Suppressor macrophage treated with lipopolysaccharide for 4 hours (primary cell): ENCODE results near the gene NCKAP5L.
"Not testable (repeated sequence)": the region's sequence is repeated elsewhere in the genome, so short reads cannot be mapped to it uniquely, and the experiment has no call there.

Experiments
- DNase-seq: peaks from one replicate; pipeline ENCODE4 v3.0.0-alpha.2; 2020

The NCKAP5L gene

GRCh38 chr12:49796606-49797448 lies 31.4 kb downstream of the NCKAP5L start:
- no peak for DNase-seq

DNA sequence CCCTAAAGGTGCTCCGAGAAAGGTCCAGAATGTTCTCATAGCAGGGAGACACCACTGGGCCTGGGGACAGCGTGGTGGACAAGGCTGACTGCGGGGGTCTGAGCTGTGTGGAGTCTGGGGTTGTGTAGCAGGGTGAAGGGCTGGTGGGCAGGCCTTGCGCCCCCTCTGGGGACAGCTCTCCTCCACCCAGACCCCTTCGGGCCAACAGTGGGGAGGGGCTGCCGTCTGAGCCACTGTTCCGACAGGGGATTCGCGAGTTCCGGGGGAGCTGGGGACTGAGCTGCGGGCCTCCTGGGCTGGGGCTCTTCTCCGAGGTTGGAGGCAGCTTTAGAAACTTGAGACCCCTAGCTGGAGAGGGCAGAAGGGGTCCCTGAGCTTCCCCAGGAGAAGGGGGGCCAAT lies 32.1 kb downstream of the NCKAP5L start:
- no peak for DNase-seq

DNA sequence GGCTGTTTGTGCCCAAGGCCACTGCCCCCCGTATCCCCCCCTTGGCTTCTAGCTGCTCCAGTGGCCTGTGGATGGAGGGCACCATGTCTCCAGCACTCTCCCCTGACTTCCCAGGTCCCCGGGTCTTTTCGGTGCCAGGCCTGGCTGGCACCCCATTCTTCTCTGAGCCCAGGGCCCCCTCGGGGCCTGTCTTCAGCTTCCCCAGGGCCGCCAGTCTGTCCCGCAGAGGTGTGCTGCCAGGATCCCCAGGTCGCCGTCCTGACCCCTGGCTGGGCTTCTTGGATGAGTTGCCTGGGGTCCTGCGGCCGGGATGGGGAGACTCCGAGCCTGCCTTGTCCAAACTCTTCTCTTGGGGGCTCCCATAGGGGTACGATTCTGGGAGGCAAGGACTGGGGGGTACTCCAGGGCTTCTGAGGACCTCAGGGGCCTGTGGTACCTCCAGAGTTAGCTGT lies 32.5 kb downstream of the NCKAP5L start:
- no peak for DNase-seq

GRCh38 chr12:49794811-49795653 lies 33.2 kb downstream of the NCKAP5L start:
- DNase-seq: no peak

DNA sequence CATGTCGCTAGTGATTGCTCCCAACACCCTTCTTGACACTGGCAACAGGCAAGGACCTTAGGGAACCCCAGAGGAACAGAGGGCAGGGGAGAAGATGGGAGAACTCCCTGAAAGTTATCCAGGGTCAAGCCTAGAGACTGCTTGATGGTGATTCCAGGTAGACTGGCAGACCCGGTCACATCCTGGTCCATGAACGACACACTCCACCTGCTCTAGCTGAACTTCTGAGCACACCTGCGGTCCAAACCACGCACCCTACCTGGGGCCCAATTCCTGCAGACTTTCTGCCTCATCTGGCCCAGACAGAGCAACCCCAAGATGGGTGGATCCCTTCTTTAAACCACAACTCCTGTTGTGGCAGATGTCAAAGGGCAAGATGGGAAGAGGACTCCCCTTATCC lies 34.2 kb downstream of the NCKAP5L start:
- no peak for DNase-seq

DNA sequence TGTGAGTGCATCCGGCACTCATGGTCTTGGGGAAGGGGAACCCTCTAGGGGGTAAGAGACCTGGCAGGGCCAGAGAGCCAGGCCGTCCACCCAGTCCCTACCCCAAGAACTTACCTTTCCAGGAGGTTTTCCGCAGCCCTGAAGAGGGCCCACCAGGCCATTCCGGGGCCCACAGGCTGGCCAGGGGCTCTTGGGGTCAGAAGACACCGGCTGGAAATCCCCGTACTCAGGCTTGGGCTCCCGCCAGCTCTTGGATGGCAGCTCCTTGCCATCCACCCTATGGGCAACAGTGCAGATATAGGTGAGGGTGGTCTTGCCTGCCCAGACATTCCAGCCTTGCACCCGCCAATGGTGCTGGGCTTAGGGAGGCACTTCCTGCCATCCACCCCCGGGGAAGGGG lies 34.6 kb downstream of the NCKAP5L start:
- DNase-seq: no peak

GRCh38 chr12:49792976-49793580 lies 35.1 kb downstream of the NCKAP5L start:
- no peak for DNase-seq

DNA sequence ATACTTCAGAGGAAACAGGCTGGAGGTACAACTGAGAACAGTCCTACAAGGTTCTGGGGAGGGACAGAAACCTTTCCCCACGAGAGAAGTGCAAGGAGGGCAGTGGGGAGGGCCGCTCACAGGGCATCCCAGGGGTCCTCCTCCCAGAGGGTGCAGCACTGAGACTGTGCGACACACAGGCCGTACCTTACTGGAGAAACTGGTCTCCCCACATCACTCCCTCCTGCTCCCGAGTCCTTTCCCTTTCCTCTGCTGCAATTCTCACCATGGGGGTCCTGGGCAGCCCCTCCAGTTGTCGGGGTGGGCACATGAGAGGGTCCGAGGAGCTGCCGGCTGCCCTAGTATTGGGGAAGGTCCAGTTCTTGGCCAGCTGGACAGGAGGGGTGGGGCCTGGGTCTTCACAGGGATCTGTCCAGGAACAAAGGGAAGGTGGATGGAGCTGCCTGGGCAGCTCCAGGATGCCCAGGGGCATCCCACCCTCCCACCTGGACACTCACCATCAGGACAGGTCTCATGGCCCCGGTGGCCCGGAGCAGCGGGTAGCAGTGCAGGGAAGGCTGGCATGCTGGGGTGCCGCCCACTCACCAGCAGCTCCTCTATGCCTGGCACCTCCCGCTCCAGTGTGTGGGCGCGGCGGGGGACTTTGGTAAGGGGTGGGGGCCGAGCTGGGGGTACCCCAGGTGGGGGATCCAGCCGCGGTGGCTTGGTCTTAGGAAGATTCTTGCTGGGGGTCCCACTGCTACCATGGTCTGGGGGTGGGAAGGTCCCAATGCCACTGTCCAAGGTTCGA lies 35.8 kb downstream of the NCKAP5L start:
- no peak for DNase-seq

- no peak for DNase-seq
Observed at GRCh38 chr12:49791700-49792099, 36.5 kb downstream of the NCKAP5L start.

DNA sequence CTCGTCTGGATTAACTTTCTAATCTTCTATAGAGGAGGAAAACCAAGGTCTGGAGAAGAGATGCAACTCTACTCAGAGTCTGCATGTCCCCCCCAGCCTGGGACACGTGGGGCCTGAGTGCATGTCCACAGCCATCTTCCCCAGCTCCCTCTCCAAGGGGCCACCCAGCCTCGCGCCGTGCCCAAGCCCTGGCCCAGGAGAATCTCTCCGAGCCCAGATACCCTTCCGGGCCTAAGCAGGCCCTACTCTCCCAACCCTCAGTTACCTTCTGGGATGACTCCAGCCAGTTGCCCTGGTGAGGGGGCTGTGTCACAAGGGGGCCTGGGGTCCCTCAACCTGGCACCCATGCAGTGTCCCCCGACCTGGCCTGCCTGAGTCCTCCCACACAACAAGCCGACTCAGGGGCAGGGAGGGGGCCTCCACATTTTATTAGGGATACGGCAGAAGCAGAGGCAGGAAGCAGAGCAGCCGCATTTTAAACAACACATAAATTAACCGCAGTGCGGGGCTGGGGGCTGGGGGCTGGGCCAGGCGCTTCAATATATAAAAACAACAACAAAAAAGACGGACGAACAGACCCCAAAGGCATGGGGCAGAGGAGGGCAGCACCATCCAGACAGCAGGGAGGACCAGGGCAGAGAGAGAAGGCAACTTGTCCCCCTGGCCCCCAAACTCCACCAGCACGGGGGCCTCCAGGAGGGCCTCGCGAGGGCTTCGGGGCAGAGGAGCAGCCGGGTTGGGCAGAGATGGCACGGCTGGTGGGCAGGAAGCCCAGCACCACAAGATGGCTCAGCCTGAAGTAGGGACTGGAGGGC lies 37.3 kb downstream of the NCKAP5L start:
- no peak for DNase-seq

- DNase-seq: no peak
Observed at GRCh38 chr12:49789992-49790391, 38.2 kb downstream of the NCKAP5L start.

- no peak for DNase-seq
Observed at GRCh38 chr12:49787672-49788071, 40.5 kb downstream of the NCKAP5L start.

DNA sequence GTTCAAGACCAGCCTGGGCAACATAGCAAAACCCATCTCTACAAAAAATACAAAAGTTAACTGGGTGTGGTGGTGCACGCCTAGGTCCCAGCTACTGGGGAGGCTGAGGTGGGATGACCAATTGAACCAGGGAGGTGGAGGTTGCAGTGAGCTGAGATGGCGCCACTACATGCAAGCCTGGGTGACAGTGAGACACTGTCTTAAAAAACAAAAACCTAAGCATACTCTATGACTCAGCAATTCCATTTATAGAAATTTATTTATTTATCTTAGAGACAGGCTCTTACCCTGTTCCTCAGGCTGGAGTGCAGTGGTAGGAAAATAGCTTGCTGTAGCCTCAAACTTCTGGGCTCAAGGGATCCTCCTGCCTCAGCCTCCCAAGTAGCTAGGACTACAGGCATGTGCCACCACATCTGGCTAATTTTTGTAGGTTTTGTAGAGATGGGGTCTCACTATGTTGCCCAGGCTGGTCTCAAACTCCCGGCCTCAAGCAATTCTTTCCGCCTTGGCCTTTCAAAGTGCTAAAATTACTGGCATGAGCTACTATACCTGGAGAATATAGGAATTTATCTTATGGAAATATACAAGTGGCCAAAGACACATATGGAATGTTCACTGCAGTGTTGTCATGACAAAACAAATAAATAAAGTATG lies 43.3 kb downstream of the NCKAP5L start:
- DNase-seq: no peak

DNA sequence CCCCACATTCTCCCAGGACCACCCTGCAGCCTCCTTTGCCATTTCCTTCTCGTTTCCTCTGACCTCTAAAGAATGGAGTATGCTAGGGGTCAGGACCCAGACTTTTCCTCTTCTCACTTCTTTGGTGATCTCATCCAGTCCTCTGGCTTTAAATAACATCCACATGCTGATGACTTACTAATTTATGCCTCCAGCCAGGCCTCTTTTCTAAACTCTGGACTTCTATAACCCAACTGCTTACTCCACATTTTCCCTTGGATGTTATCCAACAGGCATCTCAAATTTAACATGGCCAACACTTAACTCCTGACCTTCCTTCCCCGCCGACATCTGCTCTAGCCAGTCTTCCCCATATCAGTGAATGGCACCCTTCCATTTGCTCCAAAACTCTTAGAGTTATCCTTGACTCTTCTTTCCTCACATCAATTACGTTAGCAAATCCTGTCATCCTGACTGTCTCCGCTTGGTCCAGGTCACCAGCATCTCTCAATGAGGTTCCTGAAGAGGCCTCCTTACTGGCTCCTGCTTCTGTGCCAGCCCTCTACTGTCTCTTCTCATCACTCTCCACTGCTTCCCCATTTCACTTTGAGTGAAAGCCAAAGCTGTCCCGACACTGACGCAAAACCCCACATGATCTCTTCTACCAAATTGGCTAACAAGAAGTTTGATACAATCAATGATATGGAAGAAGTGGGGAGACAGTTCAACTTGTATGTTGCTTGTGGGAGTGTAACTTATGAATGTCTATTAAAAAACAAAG lies 44.1 kb downstream of the NCKAP5L start:
- DNase-seq: peak; percentile 85

DNA sequence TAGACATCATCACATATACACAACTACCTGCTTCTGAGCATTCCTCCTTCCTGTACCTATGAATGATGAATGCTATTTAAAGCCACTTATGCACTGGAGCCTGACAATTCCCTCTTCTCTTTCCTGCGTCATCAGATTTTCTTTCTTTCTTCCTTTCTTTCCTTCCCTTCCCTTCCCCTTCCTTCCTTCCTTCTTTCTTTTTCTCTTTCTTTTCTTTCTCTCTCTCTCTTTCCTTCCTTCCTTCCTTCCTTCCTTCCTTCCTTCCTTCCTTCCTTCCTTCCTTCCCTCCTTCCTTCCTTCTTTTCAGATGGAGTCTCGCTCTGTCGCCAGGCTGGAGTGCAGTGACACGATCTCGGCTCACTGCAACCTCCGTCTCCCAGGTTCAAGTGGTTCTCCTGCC lies 47.3 kb downstream of the NCKAP5L start:
- not testable (repeated sequence) for DNase-seq

DNA sequence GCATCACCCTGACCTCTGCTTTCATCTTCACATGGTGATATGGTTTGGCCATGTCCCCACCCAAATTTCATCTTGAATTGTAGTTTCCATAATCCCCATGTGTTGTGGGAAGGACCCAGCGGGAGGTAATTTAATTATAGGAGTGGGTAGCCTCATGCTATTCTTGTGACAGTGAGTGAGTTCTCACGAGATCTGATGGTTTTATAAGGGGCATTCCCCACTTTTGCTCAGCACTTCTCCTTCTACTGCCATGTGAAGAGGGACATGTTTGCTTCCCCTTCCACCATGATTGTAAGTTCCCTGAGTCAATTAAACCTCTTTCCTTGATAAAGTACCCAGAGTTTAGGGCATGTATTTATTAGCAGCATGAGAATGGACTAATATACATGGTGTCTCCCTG lies 48.6 kb downstream of the NCKAP5L start:
- DNase-seq: peak; percentile 20

- peak; percentile 17 for DNase-seq
Observed at GRCh38 chr12:49777800-49778748, 50.1 kb downstream of the NCKAP5L start.

DNA sequence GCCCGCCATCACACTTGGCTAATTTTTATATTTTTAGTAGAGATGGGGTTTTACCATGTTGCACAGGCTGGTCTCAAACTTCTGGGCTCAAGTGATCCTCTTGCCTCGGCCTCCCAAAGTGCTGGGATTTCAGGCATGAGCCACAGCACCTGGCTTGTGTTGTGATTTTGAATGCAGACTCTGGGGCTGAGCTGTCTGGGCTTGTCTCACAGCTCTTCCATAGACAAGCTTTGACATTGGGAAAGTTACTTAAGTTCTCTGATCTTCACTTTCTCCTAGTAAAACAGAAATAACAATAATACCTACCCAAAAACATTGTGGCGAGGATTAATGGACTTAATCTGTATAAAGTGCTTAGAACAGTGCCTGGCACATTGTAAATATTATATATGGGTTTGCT lies 50.9 kb downstream of the NCKAP5L start:
- DNase-seq: no peak

- DNase-seq: no peak
Observed at GRCh38 chr12:49776858-49777257, 51.4 kb downstream of the NCKAP5L start.
